HG03342 (cell line): ENCODE data around the gene AHR.

ENCODE experiments used
- ATAC-seq: cut with Tn5 transposase; IDR thresholded peaks from one replicate; pipeline ENCODE4 v1.9.1; 2021; ENCODE audit warnings: mild to moderate bottlenecking, moderate library complexity; ENCODE audit not compliant: unreplicated experiment

Gene AHR

DNA sequence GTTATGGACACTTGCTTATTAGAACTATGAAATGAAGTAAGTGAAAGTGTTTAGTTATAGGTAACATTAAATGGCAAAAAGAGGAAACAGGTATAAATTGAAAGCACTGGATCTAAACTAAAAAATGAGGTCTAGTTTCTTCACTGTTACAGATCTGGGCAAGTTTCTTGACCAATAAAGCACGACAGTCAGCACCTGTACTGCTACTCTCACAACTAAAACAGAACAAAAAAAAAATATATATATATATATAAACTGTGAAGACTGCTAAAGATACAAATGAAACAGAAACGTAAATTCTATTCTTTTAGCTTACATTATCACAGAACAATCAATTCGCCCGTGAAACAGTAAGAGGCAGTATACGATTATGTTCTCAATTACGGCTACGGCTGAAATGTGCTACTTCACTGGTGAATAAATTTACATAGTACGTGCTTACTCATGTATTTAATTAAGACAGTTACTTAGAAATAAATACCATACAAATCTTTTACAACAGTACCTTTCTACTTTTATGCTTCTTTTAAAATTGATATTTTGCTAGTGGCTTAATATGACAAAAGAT is 4.2 kb downstream of the AHR start:
- ATAC-seq: peak; percentile 37

DNA sequence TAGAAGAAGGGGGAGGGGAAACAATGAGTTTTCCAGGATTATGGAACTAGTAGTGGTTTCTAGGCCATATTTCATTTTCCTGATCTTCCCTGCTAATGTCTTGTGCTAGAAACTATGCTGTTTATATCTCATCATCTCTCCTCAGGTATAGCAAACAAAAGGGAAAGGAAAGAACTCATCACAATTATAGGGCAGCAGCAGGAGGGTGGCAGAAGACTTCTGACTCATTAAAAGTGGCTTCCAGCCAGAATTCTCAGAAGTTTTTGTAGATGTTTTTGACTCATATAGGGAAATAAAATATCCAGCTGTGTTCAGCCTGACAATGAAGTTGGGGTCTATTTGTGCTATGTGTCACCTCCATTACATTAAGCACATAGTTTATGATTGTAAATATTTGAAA is 6.5 kb downstream of the AHR start:
- ATAC-seq: no peak

DNA sequence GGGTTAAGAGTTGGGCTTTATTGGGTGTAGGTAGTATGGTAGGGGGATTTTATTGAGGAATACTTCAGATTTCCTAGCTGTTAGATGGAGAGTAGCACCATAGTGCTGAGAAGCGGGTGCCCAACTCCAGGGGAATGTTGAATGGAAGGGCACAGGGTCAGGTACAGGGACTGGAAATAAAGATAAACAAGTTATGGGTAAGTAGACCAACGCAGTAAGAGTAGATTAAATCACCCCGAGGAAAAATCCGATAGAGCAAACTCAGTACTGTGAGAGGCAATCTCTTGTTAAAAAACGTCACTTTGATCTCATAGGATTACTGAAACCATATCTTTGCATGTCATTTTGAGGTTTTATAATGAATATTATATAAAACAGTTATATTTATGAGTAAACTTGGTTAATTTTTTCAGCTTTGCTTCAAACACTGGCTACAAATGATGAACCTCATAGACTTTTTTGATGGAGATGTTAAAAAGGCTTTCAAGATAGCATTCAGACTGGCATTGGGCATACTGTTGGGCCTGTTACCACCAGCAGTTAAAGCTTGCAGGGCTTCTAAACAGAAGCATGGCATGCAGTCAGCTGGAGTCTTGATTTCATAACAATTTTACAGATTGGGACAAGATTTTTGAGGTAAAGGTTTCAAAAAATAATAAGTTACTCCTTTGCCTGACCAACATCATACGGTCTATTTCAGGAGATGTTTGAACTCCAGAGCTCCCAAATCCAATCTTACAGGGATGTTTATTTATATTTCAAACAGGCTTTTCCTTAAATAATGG is 7.1 kb downstream of the AHR start:
- no peak for ATAC-seq

DNA sequence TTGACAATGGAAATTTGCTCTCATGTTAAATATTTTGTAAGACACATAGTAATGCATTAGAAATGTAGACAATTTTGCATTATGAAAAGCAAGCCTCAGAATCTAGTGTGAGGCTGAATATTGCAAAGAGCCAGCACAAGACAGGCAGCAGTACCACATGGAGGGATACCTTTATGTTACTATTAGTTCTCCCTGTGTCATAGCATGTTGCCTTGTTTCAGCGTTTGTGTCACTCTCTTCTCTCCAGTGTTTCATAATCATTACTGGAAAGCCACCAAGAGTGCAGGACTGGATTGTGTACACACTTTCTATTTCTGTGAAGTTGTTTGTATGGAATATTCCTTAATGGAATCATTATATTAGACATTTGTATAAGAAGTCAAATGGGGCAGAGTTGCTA is 8.5 kb downstream of the AHR start:
- ATAC-seq: no peak

DNA sequence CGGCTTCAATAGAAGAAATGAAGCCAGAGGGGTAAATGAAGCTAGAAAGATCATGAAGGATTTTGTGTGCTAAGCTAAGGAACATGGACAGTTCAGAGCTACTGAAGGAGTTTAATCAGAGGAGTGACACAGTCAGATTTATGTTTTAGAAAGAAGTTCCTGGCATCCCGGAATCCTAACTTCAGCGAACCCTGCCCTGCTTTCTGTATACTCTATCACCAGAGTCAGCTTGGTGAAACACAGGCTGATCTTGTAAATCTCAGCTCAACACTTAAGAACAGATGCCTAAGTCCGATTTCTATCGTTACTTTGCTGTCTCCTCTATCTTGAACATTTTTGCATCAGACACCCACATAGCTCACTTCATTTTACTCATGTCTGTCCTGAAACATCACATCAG is 9.1 kb downstream of the AHR start:
- ATAC-seq: no peak

DNA sequence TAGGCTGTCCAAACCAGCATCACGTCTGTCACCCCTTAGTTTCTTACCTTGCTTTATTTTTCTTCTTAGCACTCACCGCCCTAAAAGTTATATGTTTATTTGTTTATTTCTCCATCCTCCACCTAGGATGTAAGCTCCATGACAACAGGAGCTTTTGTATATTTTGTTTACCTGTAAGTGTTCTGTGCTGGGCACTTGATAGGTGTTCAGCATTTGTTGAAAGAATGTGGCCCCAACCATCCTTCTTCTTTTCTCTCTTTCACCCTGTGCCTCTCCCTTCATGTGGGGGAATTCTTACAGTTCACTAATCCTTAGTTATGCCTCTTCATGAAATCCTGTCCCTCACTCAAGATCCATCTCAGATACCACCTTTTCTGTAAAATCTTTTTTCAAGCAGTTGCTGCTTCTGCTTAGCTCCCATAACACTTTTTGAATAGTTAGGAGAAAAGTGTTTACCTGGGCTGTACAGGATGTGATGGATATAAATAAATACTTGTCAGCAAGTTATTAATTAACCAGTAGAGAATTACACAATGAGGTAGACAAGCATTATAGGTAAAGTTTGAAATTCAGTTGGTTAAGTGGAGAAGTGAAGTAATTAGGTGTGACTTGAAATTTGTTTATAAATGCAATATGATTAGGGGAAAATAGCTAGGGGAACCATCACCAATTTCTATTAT is 9.7 kb downstream of the AHR start:
- ATAC-seq: no peak

DNA sequence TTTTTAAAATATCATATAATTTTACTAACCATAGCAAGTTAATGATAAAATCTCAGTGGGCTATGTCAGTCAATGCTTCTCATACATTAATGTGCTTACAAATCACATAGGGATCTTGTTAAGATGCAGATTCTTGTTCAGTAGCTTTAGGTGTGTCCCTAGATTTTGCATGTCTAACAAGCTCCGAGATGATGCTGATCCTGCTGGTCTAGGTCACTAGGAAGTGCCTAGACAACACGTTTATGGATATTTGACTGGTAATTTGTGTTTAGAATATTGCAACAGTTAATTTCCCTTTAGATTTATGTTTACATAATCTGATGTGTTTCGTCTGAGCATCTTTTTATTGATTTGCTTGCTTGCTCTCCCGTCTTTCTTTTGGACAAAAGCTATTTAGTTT is 12.7 kb downstream of the AHR start:
- no peak for ATAC-seq

DNA sequence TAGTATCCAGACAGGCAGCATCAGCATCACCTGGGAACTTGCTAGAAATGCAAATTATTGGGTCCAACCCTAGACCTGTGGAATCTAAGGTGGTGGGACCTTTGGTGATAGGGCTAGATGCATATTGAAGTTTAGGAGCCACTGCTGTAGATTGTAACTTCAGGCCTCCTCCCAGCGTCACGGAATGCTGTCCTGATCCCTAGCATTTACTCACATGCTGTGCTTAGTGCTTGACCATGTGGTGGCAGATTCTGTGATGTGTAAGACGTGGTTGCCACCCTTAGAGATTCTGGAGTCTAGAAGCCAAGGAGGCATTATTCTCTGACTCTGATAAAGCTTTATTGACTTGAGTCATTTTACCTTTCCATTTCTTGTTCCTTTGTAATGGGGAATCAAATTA is 13.5 kb downstream of the AHR start:
- ATAC-seq: no peak

DNA sequence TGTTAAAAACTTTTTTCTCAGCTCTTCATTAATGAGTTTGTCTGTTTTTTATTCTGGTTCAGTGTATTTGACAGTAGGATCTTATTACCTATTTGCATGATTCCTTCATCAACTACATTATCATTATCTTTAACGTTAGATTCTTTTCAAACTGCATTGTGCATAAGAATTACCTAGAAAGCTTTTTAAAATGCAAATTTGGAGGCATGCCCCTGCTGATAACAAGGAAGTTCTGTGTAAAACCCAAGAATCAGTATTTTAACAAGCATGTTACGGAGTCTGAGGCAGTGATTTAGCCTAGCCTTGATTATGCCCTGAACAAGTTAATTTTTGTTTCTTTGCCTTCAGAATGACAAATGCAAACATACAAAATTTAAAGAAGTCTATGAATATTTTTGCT is 14.2 kb downstream of the AHR start:
- ATAC-seq: no peak

DNA sequence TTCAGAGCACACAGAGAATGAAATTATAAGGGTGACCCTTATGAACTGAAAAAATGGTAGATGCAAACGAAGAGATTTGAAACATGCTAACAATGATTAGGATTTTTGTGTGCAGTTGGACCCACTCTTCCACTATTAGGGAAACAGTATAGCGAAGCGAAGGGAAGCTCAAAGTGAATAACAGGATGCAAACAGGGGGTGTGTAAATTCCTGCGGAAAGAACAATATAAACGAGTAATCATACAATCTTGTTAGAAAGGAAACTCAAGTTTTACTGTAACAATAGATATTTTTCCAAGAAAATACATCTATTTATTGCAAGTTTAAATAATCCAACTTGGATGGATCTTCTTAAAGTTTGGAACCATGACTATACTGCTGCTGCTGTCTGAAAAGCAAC is 14.7 kb downstream of the AHR start:
- no peak for ATAC-seq

DNA sequence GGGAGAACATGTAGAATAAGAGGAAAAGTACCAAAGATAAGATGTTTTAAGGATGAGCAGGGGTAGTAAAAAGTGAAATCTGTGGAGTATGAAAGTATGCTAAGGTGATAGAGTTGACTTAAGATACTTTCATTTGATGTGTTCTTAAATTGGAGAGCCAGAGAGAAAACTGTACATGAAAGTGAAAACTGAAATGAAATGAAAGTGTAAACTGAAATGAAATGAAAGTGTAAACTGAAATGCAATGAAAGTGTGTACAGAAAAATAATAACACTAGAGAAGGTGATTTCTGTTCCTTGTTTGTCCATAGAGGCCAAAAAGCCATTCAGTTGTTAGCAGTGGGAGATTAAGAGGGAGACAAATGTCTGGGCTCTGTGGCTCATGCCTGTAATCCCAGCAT is 17.5 kb downstream of the AHR start:
- ATAC-seq: peak; percentile 61

DNA sequence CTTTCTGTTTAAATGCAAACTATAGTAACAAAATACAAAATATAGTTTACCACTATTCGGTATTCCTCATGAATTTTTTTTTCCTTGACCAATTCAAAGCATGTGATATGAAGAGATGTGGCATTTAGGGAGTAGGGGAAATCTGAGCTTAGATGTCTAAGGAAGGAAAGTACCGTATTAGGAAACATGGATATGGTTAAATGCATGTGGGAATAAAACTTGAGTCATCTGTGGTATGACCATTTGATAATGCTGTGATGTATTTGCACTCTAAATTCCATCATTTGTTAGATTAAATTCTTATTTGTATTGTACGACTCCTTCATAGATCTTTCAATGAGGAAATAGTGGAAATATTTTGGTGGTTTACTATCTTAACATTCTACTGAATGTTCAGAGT is 19.7 kb downstream of the AHR start:
- no peak for ATAC-seq

DNA sequence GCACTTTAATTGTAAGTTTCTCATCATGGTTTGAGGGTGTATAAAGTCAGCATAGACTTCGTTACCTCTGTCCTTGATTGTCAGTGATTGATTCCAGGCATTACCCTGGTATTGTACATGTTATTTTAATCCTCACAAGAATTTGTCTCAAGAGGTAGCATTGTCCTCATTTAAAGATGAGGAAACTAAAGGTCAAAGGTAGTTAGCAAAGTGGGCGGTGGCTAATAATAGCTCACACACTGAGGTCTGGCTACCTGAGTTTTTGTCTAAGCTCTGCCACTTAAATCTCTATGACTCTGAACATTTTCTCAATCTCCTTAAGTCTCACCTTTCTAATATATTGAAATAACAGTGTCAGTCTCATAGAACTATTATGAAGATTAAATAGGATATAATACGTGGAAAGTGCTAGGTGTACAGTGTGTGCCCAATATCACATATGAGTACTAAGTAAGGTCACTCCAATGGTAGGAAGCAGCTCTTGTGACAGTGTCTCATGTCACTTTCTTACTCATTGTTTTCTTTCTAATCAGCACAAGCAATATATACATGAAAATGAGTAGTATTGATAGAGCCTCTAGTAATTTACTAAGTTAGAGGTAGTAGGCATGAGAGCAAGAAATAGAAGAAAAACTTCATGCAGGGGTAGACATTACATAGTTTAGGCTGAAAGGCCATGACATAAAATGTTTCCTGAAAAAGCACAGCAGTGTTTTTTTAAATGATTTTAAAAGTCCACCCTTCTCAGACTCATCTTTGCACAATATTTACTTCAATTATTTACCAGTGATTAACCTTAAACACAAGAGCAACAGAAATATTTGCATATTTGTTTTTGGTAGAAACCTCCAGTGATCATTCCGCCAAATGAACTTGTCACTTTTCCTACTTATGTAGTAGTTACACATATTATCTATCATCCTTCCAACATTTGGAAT is 21.0 kb downstream of the AHR start:
- no peak for ATAC-seq

DNA sequence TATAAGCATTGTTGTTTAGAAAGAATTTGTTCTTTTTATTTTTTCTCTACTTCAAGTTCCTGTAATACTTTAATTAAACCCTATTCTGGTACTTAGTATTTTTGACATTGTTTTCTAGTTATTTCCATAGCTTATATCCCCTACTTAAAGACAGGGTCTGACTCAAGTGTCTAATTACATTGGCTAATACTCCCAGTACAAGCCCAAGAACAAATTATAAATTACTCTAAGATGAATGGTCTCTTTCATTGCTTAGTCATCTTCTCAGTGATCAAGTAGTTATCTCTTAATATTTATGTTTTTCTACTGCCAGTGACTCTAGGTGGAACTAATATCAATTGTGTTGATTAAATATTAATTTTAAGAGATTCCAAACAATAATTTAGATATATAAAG is 21.6 kb downstream of the AHR start:
- no peak for ATAC-seq

DNA sequence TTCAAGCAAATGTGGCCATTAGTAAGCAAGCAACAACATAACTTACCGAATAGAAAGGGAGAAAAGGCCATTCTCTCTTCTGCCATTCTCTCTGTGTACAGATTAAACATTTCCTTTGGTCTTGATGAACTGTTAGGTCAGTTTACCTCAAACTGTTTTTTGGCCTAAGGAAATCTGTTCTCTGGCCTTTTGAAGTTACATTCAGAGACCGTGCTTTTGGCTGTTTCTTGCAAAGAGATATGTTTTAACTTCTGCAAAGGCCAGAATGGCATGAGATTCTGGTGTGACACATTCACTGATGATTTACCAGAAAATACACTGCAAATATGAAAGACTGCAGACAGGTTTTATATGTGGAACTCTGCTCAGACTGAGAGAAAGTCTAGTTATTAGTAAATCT is 22.2 kb downstream of the AHR start:
- ATAC-seq: no peak

DNA sequence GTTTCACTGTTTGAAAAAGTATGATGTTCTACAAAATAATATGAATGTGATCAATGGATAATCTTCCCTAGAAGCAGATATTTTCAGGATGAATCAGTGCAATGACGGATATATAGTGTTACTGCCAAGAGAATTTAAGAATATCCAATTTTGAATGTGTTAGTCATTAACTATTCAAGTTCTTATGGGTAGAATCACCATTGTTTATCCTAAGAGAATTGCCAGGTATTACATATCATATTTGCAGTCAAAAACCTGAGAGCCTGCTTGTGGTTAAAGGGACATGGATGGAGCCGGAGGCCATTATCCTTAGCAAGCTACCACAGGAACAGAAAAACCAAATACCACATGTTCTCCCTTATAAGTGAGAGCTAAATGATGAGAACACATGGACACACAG is 26.9 kb downstream of the AHR start:
- ATAC-seq: no peak

DNA sequence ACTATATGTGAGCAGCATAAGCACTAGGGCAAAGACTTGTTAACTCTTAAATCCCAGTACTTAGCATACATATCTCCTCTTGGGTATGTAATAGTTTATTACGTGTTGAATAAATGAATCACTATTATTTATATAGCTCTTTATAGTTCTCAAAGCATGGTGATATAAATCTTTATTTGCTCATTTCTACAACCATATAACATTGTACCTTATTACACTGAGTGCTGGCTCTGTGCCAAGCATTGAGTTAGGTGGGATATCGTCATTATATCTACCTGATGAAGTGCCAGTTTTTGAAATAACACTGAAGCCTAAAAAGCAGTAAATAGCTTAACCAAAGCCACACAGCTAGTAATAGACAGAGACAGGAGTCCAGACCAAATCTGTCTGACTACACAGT is 27.9 kb downstream of the AHR start:
- ATAC-seq: no peak

DNA sequence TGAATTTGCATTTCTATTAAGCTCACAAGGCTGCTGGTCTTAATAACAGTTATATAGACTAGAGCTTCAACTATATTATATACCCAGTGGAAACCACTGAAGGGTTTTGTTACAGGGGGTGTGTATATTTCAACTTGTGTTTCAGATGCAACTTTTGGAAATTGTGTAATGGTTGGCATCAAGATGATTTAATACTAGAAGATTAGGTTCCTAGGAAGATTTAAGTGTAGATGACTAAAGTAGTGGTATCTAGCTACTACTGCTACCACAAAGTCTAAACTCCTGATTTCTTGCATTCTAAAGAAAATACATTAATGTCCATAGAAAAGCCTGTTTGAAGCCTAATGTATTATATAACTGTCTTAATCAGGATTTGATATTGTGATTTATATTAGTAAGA is 30.2 kb downstream of the AHR start:
- ATAC-seq: no peak

DNA sequence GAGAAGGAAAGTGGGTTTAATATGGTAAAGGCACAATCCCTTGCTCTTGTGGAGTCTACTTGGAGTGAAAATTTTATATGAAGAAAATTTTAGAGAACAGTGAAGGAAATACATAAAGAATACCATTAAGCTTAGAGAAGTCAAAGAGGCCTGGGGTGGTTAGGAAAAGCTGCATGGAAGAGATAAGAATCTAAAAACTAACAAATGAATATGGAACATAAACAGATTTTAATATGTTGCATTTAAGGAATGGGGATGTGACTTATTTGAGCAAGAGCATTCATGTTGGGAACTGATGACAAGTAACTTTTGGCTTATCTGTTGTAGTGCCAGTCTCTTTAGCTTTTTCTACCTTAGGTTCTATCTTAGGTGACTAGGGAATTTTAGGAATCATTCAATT is 31.0 kb downstream of the AHR start:
- no peak for ATAC-seq

DNA sequence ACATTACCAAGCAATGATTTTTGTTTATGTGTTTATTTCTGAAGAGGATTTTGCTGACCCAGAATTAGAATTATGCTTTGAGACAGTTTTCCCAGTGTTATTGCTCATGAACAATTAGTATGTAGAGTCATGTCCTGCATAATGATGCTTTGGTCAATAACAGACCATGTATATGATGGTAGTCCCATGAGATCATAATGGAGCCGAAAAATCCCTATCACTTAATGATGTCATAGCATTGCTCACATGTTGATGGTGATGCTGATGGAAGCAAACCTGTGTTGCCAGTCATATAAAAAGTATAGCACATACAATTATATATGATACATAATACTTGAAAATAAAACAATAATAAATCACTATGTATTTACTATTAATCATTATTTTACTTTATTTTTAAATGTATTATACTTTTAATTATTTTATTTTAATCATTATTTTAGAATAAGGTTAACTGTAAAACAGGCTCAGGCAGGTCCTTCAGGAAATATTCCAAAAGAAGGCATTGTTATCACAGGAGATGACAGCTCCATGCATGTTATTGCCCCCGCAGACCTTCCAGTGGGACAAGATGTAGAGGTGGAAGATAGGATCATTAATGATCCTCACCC is 33.5 kb downstream of the AHR start:
- no peak for ATAC-seq

DNA sequence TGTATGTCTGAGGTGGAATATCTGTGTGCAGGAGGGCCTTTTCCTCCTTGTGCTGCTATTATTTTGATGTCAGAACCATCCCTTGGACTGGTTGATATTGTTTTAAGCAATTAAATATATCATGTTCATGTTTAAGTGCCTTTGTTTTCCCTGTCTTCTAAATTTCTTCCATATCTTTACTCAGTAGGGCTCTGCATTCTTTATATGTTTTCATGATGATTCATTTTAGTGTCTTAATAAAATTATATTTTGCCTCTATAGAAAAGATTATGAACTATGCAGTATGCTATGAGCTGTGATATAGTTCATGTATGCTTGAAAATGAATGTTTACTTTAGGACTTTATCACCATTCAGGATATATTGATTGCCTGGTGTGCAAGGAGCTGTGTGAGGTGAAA is 34.8 kb downstream of the AHR start:
- no peak for ATAC-seq
